Measurements from ENCODE around the gene TMEM120B. TPM values are rescaled to one million over a fixed set of nuclear protein-coding genes. Genes with fewer than 3 reads are reported as not detected.
"Not testable (repeated sequence)": the region's sequence is repeated elsewhere in the genome, so short reads cannot be mapped to it uniquely, and the experiment has no call there.

TMEM120B gene
- total and polyA plus RNA-seq, 4 donors = 3.9 to 17.7 (median 8.1) TPM

DNA sequence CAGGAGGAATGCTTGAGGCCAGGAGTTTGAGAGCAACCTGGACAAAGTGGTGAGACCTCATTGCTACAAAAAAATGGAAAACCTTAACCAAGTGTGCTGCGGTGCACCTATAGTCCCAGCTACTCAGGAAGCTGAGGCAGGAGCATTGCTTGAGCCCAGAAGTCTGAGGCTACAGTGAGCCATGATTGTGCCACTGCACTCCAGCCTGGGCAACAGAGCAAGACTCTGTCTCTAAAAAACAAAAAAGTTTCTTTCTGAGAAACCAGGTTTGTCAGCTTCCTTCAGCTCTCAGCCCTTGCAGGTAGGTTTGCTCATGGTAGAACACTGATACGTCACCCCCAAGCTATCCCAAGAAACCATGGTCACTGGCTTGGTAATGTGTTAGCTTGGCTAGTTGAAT is 23.1 kb upstream of the TMEM120B start:
- no peaks in the 10 kb centered on the region for H3K36me3 ChIP-seq (ENCODE audit: control insufficient read depth in 4 of 4, insufficient read depth in 4 of 4, low read length in 4 of 4)
- no peak for DNase-seq
- H3K4me1 ChIP-seq (ENCODE audit: control insufficient read depth in 5 of 5, insufficient read depth in 5 of 5, low read length in 5 of 5) = no peaks in the 10 kb centered on the region
- ATAC-seq (ENCODE audit: insufficient read depth, low FRiP score) = no peak
- no peaks in the 10 kb centered on the region for H3K9me3 ChIP-seq (ENCODE audit: control insufficient read depth in 4 of 4, insufficient read depth in 3 of 4, low read length in 3 of 4)
- no peaks in the 10 kb centered on the region for H3K27me3 ChIP-seq (ENCODE audit: control insufficient read depth in 3 of 3, insufficient read depth in 3 of 3, low read length in 2 of 3)
- no peak overlapping the region for H3K9ac ChIP-seq (ENCODE audit: insufficient read depth in 1 of 2, low read length in 2 of 2)
- H3K4me3 ChIP-seq = no peak overlapping the region
- TF ChIP-seq, protein P1, sequence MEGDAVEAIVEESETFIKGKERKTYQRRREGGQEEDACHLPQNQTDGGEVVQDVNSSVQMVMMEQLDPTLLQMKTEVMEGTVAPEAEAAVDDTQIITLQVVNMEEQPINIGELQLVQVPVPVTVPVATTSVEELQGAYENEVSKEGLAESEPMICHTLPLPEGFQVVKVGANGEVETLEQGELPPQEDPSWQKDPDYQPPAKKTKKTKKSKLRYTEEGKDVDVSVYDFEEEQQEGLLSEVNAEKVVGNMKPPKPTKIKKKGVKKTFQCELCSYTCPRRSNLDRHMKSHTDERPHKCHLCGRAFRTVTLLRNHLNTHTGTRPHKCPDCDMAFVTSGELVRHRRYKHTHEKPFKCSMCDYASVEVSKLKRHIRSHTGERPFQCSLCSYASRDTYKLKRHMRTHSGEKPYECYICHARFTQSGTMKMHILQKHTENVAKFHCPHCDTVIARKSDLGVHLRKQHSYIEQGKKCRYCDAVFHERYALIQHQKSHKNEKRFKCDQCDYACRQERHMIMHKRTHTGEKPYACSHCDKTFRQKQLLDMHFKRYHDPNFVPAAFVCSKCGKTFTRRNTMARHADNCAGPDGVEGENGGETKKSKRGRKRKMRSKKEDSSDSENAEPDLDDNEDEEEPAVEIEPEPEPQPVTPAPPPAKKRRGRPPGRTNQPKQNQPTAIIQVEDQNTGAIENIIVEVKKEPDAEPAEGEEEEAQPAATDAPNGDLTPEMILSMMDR (IDR thresholded peaks at IDR 0.05; ENCODE audit: control extremely low read depth, extremely low read depth) = no peak
- 99 to 100% methylated on average over 2 of the region's 2 CpGs for WGBS, 2 donors
- no peak overlapping the region for H3K27ac ChIP-seq (ENCODE audit: low read depth in 1 of 2, low read length in 1 of 2)

DNA sequence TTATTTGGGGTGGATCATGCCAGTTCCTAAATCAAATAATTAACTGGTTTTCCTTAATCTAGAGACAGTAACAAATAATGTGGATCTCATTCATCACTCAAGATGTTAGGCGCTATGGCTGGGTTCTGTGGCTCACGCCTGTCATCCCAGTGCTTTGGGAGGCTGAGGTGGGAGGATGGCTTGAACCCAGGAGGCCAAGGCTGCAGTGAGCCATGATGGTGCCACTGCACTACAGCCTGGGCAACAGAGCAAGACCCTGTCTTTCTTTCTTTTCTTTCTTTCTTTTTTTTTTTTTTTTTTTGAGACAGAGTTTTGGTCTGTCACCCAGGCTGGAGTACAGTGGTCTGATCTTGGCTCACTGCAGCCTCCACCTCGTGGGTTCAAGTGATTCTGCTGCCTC is 19.8 kb upstream of the TMEM120B start:
- not testable (repeated sequence) for H3K9me3 ChIP-seq (ENCODE audit: control insufficient read depth in 4 of 4, insufficient read depth in 3 of 4, low read length in 3 of 4); H3K27me3 ChIP-seq (ENCODE audit: control insufficient read depth in 3 of 3, insufficient read depth in 3 of 3, low read length in 2 of 3); ATAC-seq (ENCODE audit: insufficient read depth, low FRiP score); H3K4me3 ChIP-seq; DNase-seq; H3K4me1 ChIP-seq (ENCODE audit: control insufficient read depth in 5 of 5, insufficient read depth in 5 of 5, low read length in 5 of 5); H3K36me3 ChIP-seq (ENCODE audit: control insufficient read depth in 4 of 4, insufficient read depth in 4 of 4, low read length in 4 of 4); H3K27ac ChIP-seq (ENCODE audit: low read depth in 1 of 2, low read length in 1 of 2); H3K9ac ChIP-seq (ENCODE audit: insufficient read depth in 1 of 2, low read length in 2 of 2)
- WGBS, 2 donors = 72 to 78% methylated on average over 3 of the region's 3 CpGs

DNA sequence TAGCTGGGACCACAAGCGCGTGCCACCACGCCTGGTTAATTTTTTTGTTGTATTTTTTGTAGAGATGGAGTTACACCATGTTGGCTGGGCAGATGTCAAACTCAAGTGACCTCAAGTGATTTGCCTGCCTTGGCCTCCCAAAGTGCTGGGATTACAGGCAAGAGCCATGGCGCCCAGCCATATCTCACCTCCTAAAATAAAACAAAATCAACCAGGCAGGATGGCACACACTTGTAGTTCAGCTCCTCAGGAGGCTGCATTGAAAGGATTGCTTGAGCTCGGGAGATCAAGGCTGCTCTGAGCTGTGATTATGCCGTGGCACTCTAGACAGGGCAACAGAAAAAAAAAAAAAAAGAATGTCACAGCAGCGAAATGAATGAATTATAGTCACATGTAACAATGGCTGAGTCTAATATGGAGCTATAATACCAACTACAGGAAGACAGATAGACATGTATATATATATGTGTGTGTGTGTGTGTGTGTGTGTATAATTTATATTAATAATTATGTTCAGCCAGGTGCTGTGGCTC is 19.3 kb upstream of the TMEM120B start:
- Histone ChIP-seq H3K4me1 (ENCODE audit: control insufficient read depth in 5 of 5, insufficient read depth in 5 of 5, low read length in 5 of 5) (no peaks in the 10 kb centered on the region), H3K27me3 (ENCODE audit: control insufficient read depth in 3 of 3, insufficient read depth in 3 of 3, low read length in 2 of 3) (no peaks in the 10 kb centered on the region), H3K4me3 (no peak overlapping the region), H3K36me3 (ENCODE audit: control insufficient read depth in 4 of 4, insufficient read depth in 4 of 4, low read length in 4 of 4) (no peaks in the 10 kb centered on the region), H3K9me3 (ENCODE audit: control insufficient read depth in 4 of 4, insufficient read depth in 3 of 4, low read length in 3 of 4) (no peaks in the 10 kb centered on the region), H3K9ac (ENCODE audit: insufficient read depth in 1 of 2, low read length in 2 of 2) (no peak overlapping the region), H3K27ac (ENCODE audit: low read depth in 1 of 2, low read length in 1 of 2) (no peak overlapping the region)
- TF ChIP-seq, protein P1 (IDR thresholded peaks at IDR 0.05; ENCODE audit: control extremely low read depth, extremely low read depth) = no peak
- no peak for DNase-seq
- ATAC-seq (ENCODE audit: insufficient read depth, low FRiP score) = no peak
- 71 to 85% methylated on average over 7 of the region's 7 CpGs for WGBS, 2 donors

DNA sequence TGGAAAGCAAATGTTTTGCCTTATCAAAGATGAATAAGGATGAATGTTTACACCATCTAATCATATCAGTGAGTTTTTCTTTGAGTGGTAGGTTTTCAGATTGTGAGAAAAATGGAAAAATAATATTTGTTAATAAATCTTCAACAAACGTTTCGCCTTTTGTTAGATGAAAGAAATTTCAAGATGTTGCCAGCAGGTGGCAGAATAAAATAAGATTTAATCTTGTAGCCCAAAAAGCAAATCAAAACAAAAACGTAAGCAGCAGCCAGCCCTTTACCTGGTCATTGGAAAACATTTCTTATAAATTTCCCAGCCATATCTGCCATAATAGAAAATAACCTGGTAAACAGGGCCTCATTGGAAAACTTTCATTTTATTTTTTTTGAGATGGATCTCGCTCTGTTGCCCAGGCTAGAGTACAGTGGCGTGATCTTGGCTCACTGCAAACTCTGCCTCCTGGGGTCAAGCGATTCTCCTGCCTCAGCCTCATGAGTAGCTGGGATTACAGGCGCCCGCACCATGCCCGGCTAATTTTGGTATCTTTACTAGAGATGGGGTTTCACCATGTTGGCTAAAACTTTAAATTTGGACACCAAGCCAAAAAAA is 15.4 kb upstream of the TMEM120B start:
- DNase-seq = peak in 2 of 3 donors; percentile 75 to 77
- no peak overlapping the region for H3K4me3 ChIP-seq

DNA sequence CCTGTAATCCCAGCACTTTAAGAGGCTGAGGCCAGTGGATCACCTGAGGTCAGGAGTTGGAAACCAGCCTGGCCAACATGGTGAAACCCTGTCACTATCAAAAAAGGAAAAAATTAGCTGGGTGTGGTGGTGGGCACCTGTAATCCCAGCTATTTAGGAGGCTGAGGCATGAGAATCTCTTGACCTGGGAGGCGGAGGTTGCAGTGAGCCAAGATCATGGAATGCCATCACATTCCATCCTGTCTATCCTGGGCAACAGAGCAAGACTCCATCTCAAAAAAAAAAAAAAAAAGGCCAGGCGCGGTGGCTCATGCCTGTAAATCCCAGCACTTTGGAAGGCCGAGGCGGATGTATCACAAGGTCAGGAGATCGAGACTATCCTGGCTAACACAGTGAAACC is 14.7 kb upstream of the TMEM120B start:
- not testable (repeated sequence) for DNase-seq; H3K27me3 ChIP-seq (ENCODE audit: control insufficient read depth in 3 of 3, insufficient read depth in 3 of 3, low read length in 2 of 3); ATAC-seq (ENCODE audit: insufficient read depth, low FRiP score); H3K9ac ChIP-seq (ENCODE audit: insufficient read depth in 1 of 2, low read length in 2 of 2); H3K36me3 ChIP-seq (ENCODE audit: control insufficient read depth in 4 of 4, insufficient read depth in 4 of 4, low read length in 4 of 4); H3K4me1 ChIP-seq (ENCODE audit: control insufficient read depth in 5 of 5, insufficient read depth in 5 of 5, low read length in 5 of 5); H3K4me3 ChIP-seq; H3K9me3 ChIP-seq (ENCODE audit: control insufficient read depth in 4 of 4, insufficient read depth in 3 of 4, low read length in 3 of 4); H3K27ac ChIP-seq (ENCODE audit: low read depth in 1 of 2, low read length in 1 of 2)
- 97 to 99% methylated on average over 4 to 6 of the region's 6 CpGs for WGBS, 2 donors

More for the DNA sequence above, 15.4 kb upstream of the TMEM120B start:
- 48 to 57% methylated on average over 9 of the region's 9 CpGs for WGBS, 2 donors
- TF ChIP-seq, protein P1 (IDR thresholded peaks at IDR 0.05; ENCODE audit: control extremely low read depth, extremely low read depth) = peak; percentile 60
- Histone ChIP-seq H3K4me1 (ENCODE audit: control insufficient read depth in 5 of 5, insufficient read depth in 5 of 5, low read length in 5 of 5) (peaks cover 0 to 5% (median 0%) of the 10 kb centered on the region in 5 donors), H3K9ac (ENCODE audit: insufficient read depth in 1 of 2, low read length in 2 of 2) (no peak overlapping the region), H3K36me3 (ENCODE audit: control insufficient read depth in 4 of 4, insufficient read depth in 4 of 4, low read length in 4 of 4) (no peaks in the 10 kb centered on the region), H3K9me3 (ENCODE audit: control insufficient read depth in 4 of 4, insufficient read depth in 3 of 4, low read length in 3 of 4) (no peaks in the 10 kb centered on the region), H3K27ac (ENCODE audit: low read depth in 1 of 2, low read length in 1 of 2) (no peak overlapping the region), H3K27me3 (ENCODE audit: control insufficient read depth in 3 of 3, insufficient read depth in 3 of 3, low read length in 2 of 3) (no peaks in the 10 kb centered on the region)
- ATAC-seq (ENCODE audit: insufficient read depth, low FRiP score) = no peak
